ENCODE measurements around the gene PDE8B. TPM values are rescaled to one million over a fixed set of nuclear protein-coding genes. Genes with fewer than 3 reads are reported as not detected.
"Not testable (repeated sequence)": the region's sequence is repeated elsewhere in the genome, so short reads cannot be mapped to it uniquely, and the experiment has no call there.

Gene PDE8B
- total RNA-seq, 1 experiment from 2014 or later, result 0.17 TPM

DNA sequence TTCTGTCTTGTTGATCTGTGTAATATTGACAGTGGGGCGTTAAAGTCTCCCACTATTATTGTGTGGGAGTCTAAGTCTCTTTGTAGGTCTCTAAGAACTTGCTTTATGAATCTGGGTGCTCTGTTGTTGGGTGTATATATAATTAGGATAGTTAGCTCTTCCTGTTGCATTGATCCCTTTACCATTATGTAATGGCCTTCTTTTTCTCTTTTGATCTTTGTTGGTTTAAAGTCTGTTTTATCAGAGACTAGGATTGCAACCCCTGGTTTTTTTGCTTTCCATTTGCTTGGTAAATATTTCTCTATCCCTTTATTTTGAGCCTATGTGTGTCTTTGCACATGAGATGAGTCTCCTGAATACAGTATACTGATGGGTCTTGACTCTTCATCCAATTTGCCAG, 175.9 kb downstream of the PDE8B start:
- H3K9me2 ChIP-seq (ENCODE audit: insufficient read depth); H3K27ac ChIP-seq (ENCODE audit: low read depth, low read length); H2AFZ ChIP-seq (ENCODE audit: low read depth, low read length, poor library complexity, severe bottlenecking); RAD21 ChIA-PET (ENCODE audit: low non-redundant PET in 1 of 2, low total read pairs in 2 of 2, uncharacterized antibody in 2 of 2, unreplicated experiment in 2 of 2); ATAC-seq; H3K9ac ChIP-seq (ENCODE audit: low read length); H4K20me1 ChIP-seq (ENCODE audit: insufficient read depth); H3K4me3 ChIP-seq (replicated peaks in 1 of 2; ENCODE audit: low read depth in 1 of 2, low read length in 2 of 2); intact Hi-C loops (cut with micrococcal nuclease); H3K4me2 ChIP-seq (ENCODE audit: low read length); H3K27me3 ChIP-seq (ENCODE audit: insufficient read depth, low read length); H3K79me2 ChIP-seq (ENCODE audit: insufficient read depth, low read length); H3K4me1 ChIP-seq (ENCODE audit: control insufficient read depth in 1 of 2, insufficient read depth in 2 of 2, low read length in 2 of 2); BruUV-seq (replicated peaks); H3K36me3 ChIP-seq (ENCODE audit: control insufficient read depth in 1 of 2, insufficient read depth in 2 of 2, low read length in 2 of 2); H3K9me3 ChIP-seq (ENCODE audit: control insufficient read depth in 1 of 2, insufficient read depth in 1 of 2, low read depth in 1 of 2, low read length in 2 of 2); CTCF ChIA-PET; POLR2A ChIA-PET; DNase-seq (ENCODE audit: low read depth, low spot score): not testable (repeated sequence)

DNA sequence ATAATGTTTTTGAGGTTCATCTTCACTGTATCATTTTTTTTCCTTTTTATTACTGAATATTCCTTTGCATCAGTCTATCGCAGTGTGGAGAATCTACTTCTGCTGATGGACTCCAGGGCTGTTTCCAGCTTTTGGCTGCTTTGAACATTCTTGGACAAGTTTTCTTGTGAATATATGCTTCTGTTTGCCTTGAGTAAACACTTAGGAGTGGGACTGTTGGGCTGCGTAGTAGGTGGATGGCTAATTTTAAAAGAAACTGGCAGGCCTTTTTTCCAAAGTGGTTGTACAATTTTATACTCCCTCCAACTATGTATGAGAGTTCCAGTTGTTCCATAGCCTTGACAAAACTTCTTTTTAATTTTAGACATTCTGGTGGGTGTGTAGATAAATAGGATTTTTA, 179.3 kb downstream of the PDE8B start:
- ChIA-PET CTCF (no interaction called here), RAD21 (ENCODE audit: low non-redundant PET in 1 of 2, low total read pairs in 2 of 2, uncharacterized antibody in 2 of 2, unreplicated experiment in 2 of 2) (no interaction called here), POLR2A (no interaction called here)
- H3K9me3 ChIP-seq (ENCODE audit: control insufficient read depth in 1 of 2, insufficient read depth in 1 of 2, low read depth in 1 of 2, low read length in 2 of 2), result no peaks in the 10 kb centered on the region
- H3K9me2 ChIP-seq (ENCODE audit: insufficient read depth), result no peaks in the 10 kb centered on the region
- no peaks in the 10 kb centered on the region for H3K79me2 ChIP-seq (ENCODE audit: insufficient read depth, low read length)
- intact Hi-C loops (cut with micrococcal nuclease), result no loop called here
- H3K4me2 ChIP-seq (ENCODE audit: low read length), result no peak overlapping the region
- no peaks in the 10 kb centered on the region for H3K36me3 ChIP-seq (ENCODE audit: control insufficient read depth in 1 of 2, insufficient read depth in 2 of 2, low read length in 2 of 2)
- DNase-seq (ENCODE audit: low read depth, low spot score) (no peak), ATAC-seq (no peak)
- no peak overlapping the region for H3K4me3 ChIP-seq (replicated peaks in 1 of 2; ENCODE audit: low read depth in 1 of 2, low read length in 2 of 2)
- no peak overlapping the region for H3K9ac ChIP-seq (ENCODE audit: low read length)
- no peaks in the 10 kb centered on the region for H4K20me1 ChIP-seq (ENCODE audit: insufficient read depth)
- TF ChIP-seq EZH2 (IDR thresholded peaks at IDR 0.05) (no peak), ZNF274 (IDR thresholded peaks at IDR 0.05; ENCODE audit: low read depth, low read length) (no peak), CEBPB (IDR thresholded peaks at IDR 0.05; ENCODE audit: low read depth) (no peak), POLR2AphosphoS5 (IDR thresholded peaks at IDR 0.05; ENCODE audit: low read depth, low read length) (no peak), SRF (IDR thresholded peaks at IDR 0.05; ENCODE audit: low read depth) (no peak), SP1 (IDR thresholded peaks at IDR 0.05; ENCODE audit: low read depth) (no peak), FOSL1 (IDR thresholded peaks at IDR 0.05; ENCODE audit: low read depth) (no peak), EGR1 (IDR thresholded peaks at IDR 0.05; ENCODE audit: low read depth) (no peak), TCF7L2 (IDR thresholded peaks at IDR 0.05; ENCODE audit: borderline replicate concordance, extremely low read depth, insufficient read depth, insufficient read length) (no peak), ELF1 (IDR thresholded peaks at IDR 0.05; ENCODE audit: borderline replicate concordance, low read depth) (no peak), ZFX (IDR thresholded peaks at IDR 0.05) (no peak), JUND (IDR thresholded peaks at IDR 0.05) (no peak)
- TF ChIP-seq, protein P1, sequence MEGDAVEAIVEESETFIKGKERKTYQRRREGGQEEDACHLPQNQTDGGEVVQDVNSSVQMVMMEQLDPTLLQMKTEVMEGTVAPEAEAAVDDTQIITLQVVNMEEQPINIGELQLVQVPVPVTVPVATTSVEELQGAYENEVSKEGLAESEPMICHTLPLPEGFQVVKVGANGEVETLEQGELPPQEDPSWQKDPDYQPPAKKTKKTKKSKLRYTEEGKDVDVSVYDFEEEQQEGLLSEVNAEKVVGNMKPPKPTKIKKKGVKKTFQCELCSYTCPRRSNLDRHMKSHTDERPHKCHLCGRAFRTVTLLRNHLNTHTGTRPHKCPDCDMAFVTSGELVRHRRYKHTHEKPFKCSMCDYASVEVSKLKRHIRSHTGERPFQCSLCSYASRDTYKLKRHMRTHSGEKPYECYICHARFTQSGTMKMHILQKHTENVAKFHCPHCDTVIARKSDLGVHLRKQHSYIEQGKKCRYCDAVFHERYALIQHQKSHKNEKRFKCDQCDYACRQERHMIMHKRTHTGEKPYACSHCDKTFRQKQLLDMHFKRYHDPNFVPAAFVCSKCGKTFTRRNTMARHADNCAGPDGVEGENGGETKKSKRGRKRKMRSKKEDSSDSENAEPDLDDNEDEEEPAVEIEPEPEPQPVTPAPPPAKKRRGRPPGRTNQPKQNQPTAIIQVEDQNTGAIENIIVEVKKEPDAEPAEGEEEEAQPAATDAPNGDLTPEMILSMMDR (IDR thresholded peaks at IDR 0.05 in 2 of 3, conservative IDR thresholded peaks at IDR 0.05 in 1 of 3; ENCODE audit: borderline replicate concordance in 1 of 3, insufficient read depth in 1 of 3, low read depth in 2 of 3, low read length in 2 of 3), result no peak
- TF ChIP-seq, protein P2, sequence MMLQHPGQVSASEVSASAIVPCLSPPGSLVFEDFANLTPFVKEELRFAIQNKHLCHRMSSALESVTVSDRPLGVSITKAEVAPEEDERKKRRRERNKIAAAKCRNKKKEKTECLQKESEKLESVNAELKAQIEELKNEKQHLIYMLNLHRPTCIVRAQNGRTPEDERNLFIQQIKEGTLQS (IDR thresholded peaks at IDR 0.05), result no peak
- TF ChIP-seq, protein P3, sequence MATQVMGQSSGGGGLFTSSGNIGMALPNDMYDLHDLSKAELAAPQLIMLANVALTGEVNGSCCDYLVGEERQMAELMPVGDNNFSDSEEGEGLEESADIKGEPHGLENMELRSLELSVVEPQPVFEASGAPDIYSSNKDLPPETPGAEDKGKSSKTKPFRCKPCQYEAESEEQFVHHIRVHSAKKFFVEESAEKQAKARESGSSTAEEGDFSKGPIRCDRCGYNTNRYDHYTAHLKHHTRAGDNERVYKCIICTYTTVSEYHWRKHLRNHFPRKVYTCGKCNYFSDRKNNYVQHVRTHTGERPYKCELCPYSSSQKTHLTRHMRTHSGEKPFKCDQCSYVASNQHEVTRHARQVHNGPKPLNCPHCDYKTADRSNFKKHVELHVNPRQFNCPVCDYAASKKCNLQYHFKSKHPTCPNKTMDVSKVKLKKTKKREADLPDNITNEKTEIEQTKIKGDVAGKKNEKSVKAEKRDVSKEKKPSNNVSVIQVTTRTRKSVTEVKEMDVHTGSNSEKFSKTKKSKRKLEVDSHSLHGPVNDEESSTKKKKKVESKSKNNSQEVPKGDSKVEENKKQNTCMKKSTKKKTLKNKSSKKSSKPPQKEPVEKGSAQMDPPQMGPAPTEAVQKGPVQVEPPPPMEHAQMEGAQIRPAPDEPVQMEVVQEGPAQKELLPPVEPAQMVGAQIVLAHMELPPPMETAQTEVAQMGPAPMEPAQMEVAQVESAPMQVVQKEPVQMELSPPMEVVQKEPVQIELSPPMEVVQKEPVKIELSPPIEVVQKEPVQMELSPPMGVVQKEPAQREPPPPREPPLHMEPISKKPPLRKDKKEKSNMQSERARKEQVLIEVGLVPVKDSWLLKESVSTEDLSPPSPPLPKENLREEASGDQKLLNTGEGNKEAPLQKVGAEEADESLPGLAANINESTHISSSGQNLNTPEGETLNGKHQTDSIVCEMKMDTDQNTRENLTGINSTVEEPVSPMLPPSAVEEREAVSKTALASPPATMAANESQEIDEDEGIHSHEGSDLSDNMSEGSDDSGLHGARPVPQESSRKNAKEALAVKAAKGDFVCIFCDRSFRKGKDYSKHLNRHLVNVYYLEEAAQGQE (IDR thresholded peaks at IDR 0.05; ENCODE audit: low read depth), result no peak
- TF ChIP-seq, protein P4, sequence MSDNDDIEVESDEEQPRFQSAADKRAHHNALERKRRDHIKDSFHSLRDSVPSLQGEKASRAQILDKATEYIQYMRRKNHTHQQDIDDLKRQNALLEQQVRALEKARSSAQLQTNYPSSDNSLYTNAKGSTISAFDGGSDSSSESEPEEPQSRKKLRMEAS (IDR thresholded peaks at IDR 0.05), result no peak
- no peaks in the 10 kb centered on the region for H3K4me1 ChIP-seq (ENCODE audit: control insufficient read depth in 1 of 2, insufficient read depth in 2 of 2, low read length in 2 of 2)
- H3K27ac ChIP-seq (ENCODE audit: low read depth, low read length), result no peak overlapping the region
- H2AFZ ChIP-seq (ENCODE audit: low read depth, low read length, poor library complexity, severe bottlenecking), result no peak overlapping the region
- no TSS peak for BruUV-seq (replicated peaks)
- H3K27me3 ChIP-seq (ENCODE audit: insufficient read depth, low read length), result no peaks in the 10 kb centered on the region

All from HCT116 (cell line).